Raji (cell line): ENCODE measurements around the gene IL36B.

Source experiments
- POLR2A ChIP-seq: IDR thresholded peaks from 2 replicates; pipeline ENCODE4 v1.6.1; 2011; ENCODE audit warnings: low read depth, low read length, control low read depth; ENCODE audit not compliant: insufficient read depth

IL36B gene

DNA sequence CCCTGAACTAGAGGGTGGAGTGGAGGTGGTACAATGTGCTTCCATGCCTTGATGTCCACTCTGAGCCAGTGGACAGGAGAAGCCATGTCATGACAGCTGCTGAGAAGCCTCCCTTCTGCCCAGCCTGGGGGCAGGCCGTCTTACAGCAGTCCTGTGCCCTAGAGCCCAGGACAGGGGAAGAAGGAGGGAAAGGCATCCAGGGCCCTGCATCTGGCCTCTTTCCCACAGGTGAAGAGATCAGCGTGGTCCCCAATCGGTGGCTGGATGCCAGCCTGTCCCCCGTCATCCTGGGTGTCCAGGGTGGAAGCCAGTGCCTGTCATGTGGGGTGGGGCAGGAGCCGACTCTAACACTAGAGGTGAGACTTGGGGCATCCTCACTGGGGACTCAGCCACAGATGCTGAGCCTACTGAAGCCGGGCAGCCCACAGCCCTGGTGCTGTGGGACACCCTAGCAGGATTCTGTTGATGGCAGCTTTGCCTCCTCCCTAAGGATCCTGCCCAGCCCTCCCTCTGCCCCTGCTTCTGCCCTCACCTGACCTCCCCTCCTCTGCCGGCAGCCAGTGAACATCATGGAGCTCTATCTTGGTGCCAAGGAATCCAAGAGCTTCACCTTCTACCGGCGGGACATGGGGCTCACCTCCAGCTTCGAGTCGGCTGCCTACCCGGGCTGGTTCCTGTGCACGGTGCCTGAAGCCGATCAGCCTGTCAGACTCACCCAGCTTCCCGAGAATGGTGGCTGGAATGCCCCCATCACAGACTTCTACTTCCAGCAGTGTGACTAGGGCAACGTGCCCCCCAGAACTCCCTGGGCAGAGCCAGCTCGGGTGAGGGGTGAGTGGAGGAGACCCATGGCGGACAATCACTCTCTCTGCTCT, 9.5 kb upstream of the IL36B start:
- no peak for TF ChIP-seq POLR2A

DNA sequence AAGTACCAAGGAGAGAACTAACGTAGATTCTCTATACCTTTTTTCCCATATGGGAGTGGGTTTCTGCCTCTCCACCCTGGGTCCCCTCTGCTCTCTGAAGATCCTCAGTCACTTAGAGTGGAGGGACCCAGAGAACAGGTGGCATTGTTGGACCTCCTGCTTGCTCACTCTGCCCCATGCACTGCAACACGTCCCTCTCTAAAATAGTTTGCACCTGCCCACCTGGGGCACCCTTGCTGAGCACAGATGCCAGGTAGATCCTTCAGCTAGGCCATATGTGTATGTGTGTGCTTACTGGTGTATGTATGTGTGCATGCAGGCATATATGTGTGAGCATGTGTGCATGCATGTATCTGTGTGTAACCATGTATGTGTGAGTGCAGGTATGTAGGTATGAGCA, 8.6 kb upstream of the IL36B start:
- TF ChIP-seq POLR2A, result no peak

DNA sequence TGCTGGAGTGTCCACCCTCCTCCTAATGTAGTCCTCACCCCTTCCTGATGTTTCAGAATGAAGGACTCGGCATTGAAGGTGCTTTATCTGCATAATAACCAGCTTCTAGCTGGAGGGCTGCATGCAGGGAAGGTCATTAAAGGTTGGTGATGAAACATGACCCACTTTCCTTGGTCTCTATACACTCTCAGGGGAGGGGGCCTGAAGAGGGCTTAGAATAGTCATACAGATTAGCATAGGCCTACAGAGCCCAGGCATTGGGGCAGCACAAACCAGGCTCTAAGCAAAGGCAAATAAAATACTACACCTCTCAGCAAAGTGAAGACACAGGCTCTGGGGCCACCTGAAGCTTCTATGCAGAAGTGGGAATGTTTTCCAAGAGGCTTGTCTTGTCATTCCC, 8.1 kb upstream of the IL36B start:
- no peak for TF ChIP-seq POLR2A

DNA sequence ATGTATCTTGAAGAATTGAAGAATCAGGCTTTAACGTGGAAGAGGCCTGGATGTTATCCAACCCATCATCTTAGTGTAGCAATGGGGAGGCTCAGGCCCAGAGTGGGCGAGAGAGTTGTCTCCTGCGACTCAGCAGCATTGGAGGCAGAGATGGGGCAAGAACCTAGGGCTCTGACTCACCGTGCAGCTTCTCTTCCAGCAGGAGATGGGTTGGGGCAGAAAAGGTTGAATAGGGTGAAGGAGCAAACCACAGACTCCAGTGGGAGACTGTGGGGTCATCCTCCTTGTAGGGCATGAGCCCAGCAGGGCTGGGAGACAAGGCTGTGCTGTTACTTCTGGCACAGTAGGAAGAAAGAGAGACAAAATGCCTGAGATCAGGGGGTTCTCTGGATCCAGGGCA, 7.7 kb upstream of the IL36B start:
- TF ChIP-seq POLR2A, result no peak

DNA sequence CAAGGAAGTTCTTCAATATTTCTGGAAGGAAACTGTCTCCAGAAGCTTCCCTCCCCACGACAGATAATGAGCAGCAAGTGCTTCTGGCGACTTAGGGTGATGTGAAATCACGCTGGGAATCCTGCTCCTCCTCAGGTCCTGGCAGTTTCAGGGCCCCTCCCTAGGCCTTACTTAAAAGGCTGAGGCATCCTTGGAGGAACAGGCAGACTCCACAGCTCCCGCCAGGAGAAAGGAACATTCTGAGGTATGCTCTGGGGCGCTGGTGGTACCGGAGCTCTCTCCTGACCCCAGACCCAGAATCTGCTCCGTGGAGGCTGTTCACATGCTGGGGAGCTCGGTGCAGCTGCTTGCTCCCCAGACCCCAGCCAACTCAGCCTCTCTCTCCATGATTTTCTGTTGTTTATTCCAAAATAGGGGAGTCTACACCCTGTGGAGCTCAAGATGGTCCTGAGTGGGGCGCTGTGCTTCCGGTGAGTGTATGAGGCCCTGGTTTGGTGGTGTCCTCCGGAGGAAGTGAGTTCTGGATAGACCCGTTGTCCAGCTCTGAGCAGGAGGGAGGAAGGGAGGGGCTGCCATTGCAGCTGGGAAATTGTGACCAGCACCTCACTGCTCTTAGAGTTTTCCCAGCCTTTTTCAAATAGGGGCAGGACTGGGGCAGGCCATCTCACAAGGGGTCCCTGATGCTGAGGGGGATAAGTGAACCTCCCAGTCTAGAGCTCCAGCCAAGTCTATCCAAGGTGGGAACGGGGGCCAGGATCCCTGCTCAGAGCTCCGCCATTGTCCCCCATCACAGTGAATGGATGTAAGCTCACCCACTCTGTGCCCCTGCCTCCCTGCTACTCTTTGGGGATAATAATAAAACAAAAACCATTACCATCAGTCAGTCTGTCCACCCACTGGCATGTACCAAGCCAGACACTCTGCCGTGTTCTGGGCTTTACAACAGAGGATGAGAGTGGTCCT, 6.6 kb upstream of the IL36B start, which contains the start of gene IL36RN:
TSS of gene IL36RN (plus strand) at position 201 of the 963 bp plus-strand sequence. CDS start at position 442, 241 bp downstream.
- no peak for TF ChIP-seq POLR2A

DNA sequence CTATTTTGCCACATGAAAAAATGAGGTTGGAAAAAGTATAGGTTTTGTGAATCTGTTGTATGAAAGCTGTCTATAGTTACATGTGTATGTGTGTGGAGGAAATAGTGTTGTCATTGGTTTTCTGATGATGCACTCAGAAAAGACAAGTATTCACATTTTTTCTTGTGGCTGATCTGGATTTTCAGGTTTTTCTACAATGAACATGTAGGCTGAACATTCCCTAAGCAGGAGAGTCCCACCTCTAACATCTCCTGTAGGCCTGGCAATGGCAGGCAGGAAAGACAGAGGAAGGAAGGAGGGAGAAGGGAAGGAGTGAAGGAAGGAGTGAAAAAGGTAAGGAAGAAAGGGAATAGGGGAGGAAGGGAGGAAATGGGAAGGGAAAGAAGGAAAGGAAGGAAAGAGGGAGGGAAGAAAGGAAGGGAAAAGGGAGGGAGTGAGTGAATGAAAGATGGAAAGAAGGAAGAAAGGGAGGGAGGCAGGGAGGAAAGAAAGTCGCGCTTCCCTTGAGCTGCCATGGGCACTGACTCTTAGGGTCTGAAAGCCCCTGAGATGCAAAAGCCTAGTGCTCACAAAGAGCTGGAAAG, 5.8 kb upstream of the IL36B start:
- TF ChIP-seq POLR2A, result no peak

DNA sequence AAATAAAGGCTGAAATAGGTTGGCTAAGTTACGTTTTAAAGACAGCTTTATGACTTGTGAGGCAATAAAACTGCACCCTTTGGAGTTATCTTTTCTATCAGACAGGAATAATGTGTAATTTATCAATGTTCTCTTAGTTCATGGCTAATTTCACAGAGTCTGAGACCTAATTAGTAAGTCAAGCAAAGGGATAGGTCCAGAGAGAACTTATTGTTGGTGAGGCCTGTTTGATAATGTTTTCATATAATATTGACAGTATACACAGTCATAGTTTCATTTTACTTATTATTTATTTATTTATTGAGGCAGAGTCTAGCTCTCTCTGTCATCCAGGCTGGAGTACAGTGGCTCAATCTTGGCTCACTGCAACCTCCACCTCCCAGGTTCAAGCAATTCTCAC, 4.5 kb upstream of the IL36B start:
- no peak for TF ChIP-seq POLR2A

DNA sequence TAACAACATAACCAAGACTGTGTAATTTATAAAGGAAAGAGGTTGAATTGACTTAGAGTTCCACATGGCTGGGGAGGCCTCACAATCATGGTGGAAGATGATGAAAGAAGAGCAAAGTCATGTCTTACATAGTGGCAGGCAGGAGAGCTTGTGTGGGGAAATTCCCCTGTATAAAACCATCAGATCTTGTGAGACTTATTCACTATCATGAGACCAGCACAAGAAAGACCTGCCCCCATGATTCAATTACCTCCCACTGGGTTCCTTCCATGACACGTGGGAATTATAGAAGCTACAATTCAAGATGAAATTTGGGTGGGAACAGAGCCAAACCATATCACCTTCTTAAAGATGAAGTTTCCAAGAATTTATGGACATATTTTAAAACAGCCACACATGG, 3.9 kb upstream of the IL36B start:
- TF ChIP-seq POLR2A, result no peak

DNA sequence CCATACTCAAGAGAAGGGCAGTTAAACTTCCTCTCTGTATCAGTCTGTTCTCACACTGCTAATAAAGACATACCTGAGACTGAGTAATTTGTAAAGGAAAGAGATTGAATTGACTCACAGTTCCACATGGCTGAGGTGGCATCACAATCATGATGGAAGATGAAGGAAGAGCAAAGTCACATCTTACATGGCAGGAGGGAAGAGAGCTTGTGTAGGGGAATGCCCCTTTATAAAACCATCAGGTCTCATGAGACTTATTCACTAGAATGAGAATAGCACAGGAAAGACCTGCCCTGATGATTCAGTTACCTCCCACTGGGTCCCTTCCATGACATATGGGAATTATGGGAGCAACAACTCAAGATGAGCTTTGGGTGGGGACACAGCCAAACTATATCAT, 1.4 kb upstream of the IL36B start:
- no peak for TF ChIP-seq POLR2A

DNA sequence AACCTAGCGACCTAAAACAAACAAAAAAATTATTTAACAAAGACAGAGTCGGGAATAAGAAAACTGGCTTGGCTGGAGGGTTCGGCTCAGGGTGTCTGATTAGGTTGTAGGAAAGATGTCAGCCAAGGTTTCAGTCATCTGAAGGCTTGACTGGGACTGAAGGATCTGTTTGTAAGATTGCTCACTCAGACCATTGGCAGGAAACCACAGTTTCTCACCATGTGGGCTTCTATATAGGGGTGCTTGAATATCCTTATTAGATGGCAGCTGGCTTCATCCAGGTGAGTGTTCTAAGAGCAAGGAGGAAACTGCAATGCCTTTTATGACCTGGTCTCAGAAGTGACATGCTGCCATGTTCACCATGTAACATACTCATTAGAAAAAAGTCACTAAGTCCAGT, 999 bp upstream of the IL36B start:
- TF ChIP-seq POLR2A, result no peak

DNA sequence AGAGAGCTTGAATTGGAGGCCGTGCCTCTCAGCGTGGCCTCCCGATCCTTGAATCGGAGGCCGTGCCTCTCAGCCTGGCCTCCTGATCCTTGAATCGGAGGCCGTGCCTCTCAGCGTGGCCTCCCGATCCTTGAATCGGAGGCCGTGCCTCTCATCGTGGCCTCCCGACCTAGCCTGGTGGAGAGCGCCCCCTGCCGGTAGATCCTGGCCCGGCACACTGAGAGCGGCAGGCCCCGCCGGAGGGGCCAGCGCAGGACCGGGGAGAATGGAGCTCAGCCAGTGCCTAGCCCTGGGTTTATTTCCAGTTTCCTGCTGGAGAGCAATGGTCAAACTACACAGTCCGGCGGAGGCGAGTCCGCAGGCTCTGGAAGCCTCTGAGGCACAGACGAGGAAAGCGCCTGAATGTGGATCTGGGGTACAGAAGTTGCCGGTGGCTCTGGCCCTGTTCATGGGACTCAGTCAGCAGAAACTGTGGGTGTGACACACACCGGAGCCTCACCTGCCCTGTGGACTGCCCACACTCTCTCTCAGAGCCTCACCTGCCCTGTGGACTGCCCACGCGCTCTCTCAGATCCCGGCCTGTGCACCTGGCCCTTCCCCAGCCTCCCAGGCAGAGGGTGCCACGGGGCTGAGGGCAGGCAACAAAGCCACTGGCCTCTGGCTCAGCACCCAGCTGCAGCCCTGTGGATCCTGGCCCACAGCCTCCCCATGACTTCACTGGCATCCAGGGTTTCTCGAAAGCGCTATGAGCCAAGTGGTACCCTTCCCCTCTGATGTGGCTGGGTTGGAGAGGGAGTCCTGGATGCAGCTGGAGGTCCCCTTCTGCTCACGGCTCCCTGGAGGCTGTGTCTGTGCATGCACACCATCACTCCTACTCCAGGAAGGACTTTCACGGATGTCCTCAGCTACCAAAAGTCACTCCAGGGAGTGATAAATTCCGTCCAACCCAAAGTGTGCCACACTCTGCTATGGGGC, 1.5 kb downstream of the IL36B start:
- no peak for TF ChIP-seq POLR2A

DNA sequence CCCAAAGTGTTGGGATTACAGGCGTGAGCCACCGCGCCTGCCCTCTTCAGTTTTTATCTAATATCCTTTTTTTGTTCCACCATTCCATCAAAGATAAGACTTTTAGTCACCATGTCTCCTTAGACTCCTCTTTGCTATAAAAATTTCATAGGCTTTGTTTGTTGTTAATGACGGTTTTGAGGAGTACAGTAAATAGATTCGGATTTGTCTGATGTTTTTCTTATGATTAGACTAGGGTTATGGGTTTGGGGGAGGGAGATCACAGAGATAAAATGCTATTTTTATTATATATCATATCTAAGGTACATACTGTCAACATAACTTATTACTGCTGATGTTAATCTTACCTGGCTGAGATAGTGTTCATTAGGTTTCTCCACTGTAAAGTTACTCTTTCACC, 6.2 kb downstream of the IL36B start:
- no peak for TF ChIP-seq POLR2A

DNA sequence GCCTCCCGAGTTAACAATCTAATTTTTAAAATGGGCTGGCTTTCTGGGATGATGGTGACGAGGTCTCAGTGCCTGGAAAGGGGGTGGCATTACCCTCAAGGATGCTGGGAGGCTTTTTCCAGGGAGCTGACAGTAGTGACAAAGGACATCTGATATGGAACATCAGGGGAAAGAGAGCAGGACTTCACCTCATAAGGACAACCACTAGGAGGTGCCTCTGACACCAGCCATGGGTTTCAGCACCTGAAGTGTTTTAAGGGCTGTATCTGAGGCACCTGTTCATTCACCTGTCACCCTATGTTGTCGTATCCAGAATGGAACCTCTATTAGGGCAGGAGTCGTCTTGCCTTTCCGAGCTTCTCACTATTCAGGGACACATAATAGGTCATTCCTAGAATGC, 10.8 kb downstream of the IL36B start:
- no peak for TF ChIP-seq POLR2A

DNA sequence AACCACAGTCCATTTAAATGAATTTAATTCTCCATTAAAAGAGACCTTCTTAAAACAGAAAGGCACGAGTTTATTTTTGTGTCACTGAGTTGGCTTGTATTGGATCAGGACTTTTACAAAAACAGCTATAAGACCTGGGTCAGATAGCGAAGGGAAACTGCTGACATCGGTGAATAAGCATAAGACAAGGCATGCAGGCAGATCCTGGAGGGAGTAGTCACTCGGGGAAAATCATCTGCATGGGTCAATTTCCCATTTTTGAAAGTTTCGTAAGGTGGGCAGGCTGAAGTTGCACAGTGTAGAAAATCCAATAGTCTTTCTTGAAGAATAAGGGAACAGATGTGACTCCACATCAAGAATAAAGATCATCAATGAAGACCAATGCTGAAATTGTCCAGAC, 12.9 kb downstream of the IL36B start:
- TF ChIP-seq POLR2A, result no peak
